ENCODE results near the gene SAMD13. TPM values are rescaled to one million over a fixed set of nuclear protein-coding genes. Genes with fewer than 3 reads are reported as not detected.

Gene SAMD13
- total RNA-seq, 1 donor from 2014 or later = 2.0 TPM

DNA sequence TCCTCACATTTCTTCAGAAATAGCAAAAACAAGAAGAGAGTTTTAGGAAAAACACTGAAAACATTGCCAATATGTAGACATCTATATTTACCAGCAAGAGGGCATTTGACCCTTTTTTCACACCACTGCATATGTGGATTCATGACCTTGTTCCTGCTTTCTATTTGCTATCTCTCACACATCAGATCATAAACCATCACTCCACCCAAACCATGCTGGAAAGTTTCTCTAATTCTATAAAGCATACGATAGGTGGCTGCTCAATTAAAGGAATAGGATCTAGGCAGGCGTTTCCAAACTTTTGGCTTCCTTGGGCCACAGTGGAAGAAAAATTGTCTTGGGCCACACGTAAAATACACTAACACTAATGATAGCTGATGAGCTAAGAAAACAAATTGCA lies 35.6 kb upstream of the SAMD13 start:
- Histone ChIP-seq H3K4me3 (no peak overlapping the region), H3K4me1 (no peaks in the 10 kb centered on the region), H3K27me3 (ENCODE audit: low read depth) (no peaks in the 10 kb centered on the region), H3K27ac (replicated peaks) (no peak overlapping the region), H3K36me3 (no peaks in the 10 kb centered on the region), H3K9me3 (replicated peaks) (no peaks in the 10 kb centered on the region)
- TF ChIP-seq, protein P1, sequence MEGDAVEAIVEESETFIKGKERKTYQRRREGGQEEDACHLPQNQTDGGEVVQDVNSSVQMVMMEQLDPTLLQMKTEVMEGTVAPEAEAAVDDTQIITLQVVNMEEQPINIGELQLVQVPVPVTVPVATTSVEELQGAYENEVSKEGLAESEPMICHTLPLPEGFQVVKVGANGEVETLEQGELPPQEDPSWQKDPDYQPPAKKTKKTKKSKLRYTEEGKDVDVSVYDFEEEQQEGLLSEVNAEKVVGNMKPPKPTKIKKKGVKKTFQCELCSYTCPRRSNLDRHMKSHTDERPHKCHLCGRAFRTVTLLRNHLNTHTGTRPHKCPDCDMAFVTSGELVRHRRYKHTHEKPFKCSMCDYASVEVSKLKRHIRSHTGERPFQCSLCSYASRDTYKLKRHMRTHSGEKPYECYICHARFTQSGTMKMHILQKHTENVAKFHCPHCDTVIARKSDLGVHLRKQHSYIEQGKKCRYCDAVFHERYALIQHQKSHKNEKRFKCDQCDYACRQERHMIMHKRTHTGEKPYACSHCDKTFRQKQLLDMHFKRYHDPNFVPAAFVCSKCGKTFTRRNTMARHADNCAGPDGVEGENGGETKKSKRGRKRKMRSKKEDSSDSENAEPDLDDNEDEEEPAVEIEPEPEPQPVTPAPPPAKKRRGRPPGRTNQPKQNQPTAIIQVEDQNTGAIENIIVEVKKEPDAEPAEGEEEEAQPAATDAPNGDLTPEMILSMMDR (IDR thresholded peaks at IDR 0.05; ENCODE audit: borderline replicate concordance) = no peak
- DNase-seq = no peak
- intact Hi-C loops (cut with micrococcal nuclease) = no loop called here

DNA sequence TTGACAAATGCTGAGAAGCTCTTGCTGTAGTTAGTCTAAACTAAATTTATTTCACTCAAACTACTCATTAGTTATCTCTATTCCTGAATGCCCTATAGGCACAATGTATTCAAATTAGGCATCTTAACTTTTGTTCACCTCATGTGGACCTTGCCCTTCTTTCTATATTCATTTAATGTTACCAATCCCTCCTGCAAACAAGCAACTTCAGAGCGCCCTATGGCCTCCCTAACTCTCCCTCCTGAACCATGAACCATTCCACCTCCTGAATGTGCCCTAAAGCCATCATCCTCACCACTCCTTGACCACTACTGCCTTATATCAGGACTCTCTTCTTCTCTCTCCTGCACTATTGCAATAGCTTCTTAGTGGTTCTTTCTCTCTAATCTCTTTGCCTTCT lies 34.8 kb upstream of the SAMD13 start:
- H3K4me1 ChIP-seq = no peaks in the 10 kb centered on the region
- intact Hi-C loops (cut with micrococcal nuclease) = no loop called here
- H3K4me3 ChIP-seq = no peak overlapping the region
- no peaks in the 10 kb centered on the region for H3K27me3 ChIP-seq (ENCODE audit: low read depth)
- no peaks in the 10 kb centered on the region for H3K36me3 ChIP-seq
- TF ChIP-seq, protein P1 (IDR thresholded peaks at IDR 0.05; ENCODE audit: borderline replicate concordance) = no peak
- DNase-seq = no peak
- H3K27ac ChIP-seq (replicated peaks) = no peak overlapping the region
- no peaks in the 10 kb centered on the region for H3K9me3 ChIP-seq (replicated peaks)

DNA sequence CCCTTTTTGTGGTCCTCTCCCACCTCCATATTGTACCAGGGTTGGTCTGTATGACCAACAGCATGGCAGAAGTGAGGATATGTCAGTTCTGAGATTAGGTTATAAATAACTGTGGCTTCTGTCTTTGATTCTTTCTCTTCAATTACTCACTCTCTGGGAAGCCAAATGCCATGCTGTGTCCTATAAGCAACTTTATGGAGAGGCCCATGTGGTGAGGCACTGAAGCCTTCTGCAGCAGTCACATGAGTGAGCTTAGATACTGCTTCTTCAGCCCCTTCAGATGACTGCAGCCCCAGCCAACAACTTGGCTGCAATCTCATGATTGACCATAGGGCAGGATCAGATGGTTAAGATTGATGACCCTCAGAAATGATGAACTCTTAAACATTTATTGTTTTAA lies 34.0 kb upstream of the SAMD13 start:
- Histone ChIP-seq H3K27me3 (ENCODE audit: low read depth) (no peaks in the 10 kb centered on the region), H3K36me3 (no peaks in the 10 kb centered on the region), H3K9me3 (replicated peaks) (no peaks in the 10 kb centered on the region), H3K4me3 (no peak overlapping the region), H3K27ac (replicated peaks) (no peak overlapping the region), H3K4me1 (no peaks in the 10 kb centered on the region)
- intact Hi-C loops (cut with micrococcal nuclease) = no loop called here
- DNase-seq = no peak
- TF ChIP-seq, protein P1 (IDR thresholded peaks at IDR 0.05; ENCODE audit: borderline replicate concordance) = no peak

DNA sequence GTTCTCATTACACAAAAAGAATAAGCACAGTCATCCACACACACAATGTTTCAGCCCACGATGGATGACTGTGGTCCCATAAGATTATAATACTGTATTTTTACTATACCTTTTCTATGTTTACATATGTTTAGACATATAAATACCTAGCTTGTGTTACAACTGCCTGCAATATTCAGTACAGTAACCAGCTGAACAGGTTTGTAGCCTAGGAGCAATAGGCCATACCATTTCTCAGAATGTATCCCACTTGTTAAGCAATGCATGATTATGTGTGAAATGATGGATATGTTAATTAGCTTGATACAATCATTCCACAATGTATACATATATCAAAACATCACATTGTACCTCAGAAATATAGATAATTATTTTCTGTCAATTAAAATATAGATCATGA lies 33.2 kb upstream of the SAMD13 start:
- TF ChIP-seq, protein P1 (IDR thresholded peaks at IDR 0.05; ENCODE audit: borderline replicate concordance) = no peak
- no peak for DNase-seq
- intact Hi-C loops (cut with micrococcal nuclease) = no loop called here
- no peaks in the 10 kb centered on the region for H3K4me1 ChIP-seq
- H3K9me3 ChIP-seq (replicated peaks) = no peaks in the 10 kb centered on the region
- no peaks in the 10 kb centered on the region for H3K27me3 ChIP-seq (ENCODE audit: low read depth)
- no peak overlapping the region for H3K4me3 ChIP-seq
- no peaks in the 10 kb centered on the region for H3K36me3 ChIP-seq
- no peak overlapping the region for H3K27ac ChIP-seq (replicated peaks)

DNA sequence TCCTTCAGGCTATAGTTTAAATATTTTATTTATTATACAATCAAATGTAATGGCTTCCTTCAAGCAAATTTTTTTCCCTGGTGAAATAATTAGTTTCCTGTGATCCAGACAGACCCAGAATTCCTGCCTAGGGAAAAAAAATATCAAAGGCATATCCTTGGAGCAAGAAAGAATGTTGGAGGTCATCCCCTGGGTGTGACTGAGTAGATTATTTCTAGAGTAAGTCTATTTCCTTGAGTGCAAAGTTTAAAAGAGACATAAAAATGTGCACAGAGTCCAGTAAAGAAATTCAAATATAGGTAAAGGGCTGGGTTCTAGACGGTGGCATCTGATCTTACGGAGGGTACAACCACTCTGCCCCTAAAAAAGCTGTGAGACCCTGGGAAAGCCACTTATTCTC lies 32.2 kb upstream of the SAMD13 start:
- TF ChIP-seq, protein P1 (IDR thresholded peaks at IDR 0.05; ENCODE audit: borderline replicate concordance) = no peak
- Histone ChIP-seq H3K27ac (replicated peaks) (no peak overlapping the region), H3K4me1 (no peaks in the 10 kb centered on the region), H3K9me3 (replicated peaks) (no peaks in the 10 kb centered on the region), H3K4me3 (no peak overlapping the region), H3K36me3 (no peaks in the 10 kb centered on the region), H3K27me3 (ENCODE audit: low read depth) (no peaks in the 10 kb centered on the region)
- intact Hi-C loops (cut with micrococcal nuclease) = no loop called here
- no peak for DNase-seq
